Vagina (tissue), 2 donors: ENCODE data around the gene KBTBD3. TPM values are rescaled to one million over a fixed set of nuclear protein-coding genes. Genes with fewer than 3 reads are reported as not detected.

Source experiments
- DNase-seq, 2 donors: peaks; one replicate each; pipeline ENCODE4 v3.0.0-alpha.2; 2017; ENCODE audit errors: extremely low spot score in 2 of 2
- H3K27ac ChIP-seq: fragments of 200-600 bp; sonication (generic); one replicate; pipeline ENCODE4 v1.5.1; 2019
- H3K27me3 ChIP-seq: fragments of 200-600 bp; sonication (generic); one replicate; pipeline ENCODE4 v1.5.1; 2019
- H3K36me3 ChIP-seq, 2 donors: fragments of 200-600 bp; sonication (generic); one replicate each; pipeline ENCODE4 v1.5.1; 2017 to 2019
- H3K4me1 ChIP-seq: fragments of 200-600 bp; sonication (generic); one replicate; pipeline ENCODE4 v1.5.1; 2019
- H3K4me3 ChIP-seq, 2 donors: fragments of 200-600 bp; sonication (generic); 1 replicate in 1 of 2; 2 replicates in 1 of 2; pipeline ENCODE4 v1.5.1; 2016 to 2019
- H3K9me3 ChIP-seq: fragments of 200-600 bp; sonication (generic); one replicate; pipeline ENCODE4 v1.5.1; 2019
- CTCF ChIP-seq, 3 experiments: fragments of 450-650 bp in 2 of 3; fragments of 200-600 bp in 1 of 3; sonication (generic) in 1 of 3; IDR thresholded peaks; one replicate each; pipeline ENCODE4 v1.5.1; 2017 to 2019; ENCODE audit warnings: antibody characterized with exemption in 3 of 3, mild to moderate bottlenecking in 2 of 3, moderate library complexity in 2 of 3
- POLR2A ChIP-seq, 2 donors: fragments of 450-650 bp; IDR thresholded peaks; one replicate each; pipeline ENCODE4 v1.6.1; 2017; ENCODE audit warnings: antibody characterized with exemption in 2 of 2, mild to moderate bottlenecking in 2 of 2, moderate library complexity in 2 of 2
- POLR2AphosphoS5 ChIP-seq, 2 donors: sonication (generic); formaldehyde crosslinking; IDR thresholded peaks; one replicate each; pipeline ENCODE4 v1.9.0; 2017; ENCODE audit warnings: antibody characterized with exemption in 2 of 2, mild to moderate bottlenecking in 2 of 2, low read depth in 1 of 2; ENCODE audit not compliant: insufficient read depth in 1 of 2
- intact Hi-C: fragments of 100-400 bp; cut with DNase I; formaldehyde crosslinking; loops from one replicate; pipeline ENCODE4 v1.15.1; 2023
- total RNA-seq: library from RNA; depleted of rRNA; stranded (reverse); fragments of >200 nt; gene quantifications from one replicate; pipeline ENCODE4 v1.2.3, GENCODE V29; 2016

KBTBD3 gene
- total RNA-seq, 1 donor from 2014 or later: 3.2 TPM

- DNase-seq: no peak
- Histone ChIP-seq H3K27ac (no peak overlapping the region), H3K36me3 (no peaks in the 10 kb centered on the region), H3K27me3 (no peaks in the 10 kb centered on the region), H3K4me3 (no peak overlapping the region), H3K4me1 (no peaks in the 10 kb centered on the region), H3K9me3 (no peaks in the 10 kb centered on the region)
- intact Hi-C loops: no loop called here
- TF ChIP-seq POLR2AphosphoS5 (IDR thresholded peaks at IDR 0.05; ENCODE audit: insufficient read depth in 1 of 2, low read depth in 1 of 2) (no peak), CTCF (IDR thresholded peaks at IDR 0.05) (no peak), POLR2A (IDR thresholded peaks at IDR 0.05) (no peak)
Measured at GRCh38 chr11:106031936-106032335, 45.2 kb downstream of the KBTBD3 start.

GRCh38 chr11:106031202-106031810 is 45.8 kb downstream of the KBTBD3 start:
- no peak overlapping the region for H3K27ac ChIP-seq
- TF ChIP-seq CTCF (IDR thresholded peaks at IDR 0.05) (no peak), POLR2A (IDR thresholded peaks at IDR 0.05) (no peak), POLR2AphosphoS5 (IDR thresholded peaks at IDR 0.05; ENCODE audit: insufficient read depth in 1 of 2, low read depth in 1 of 2) (no peak)
- H3K36me3 ChIP-seq: no peaks in the 10 kb centered on the region
- no peak for DNase-seq
- H3K4me1 ChIP-seq: no peaks in the 10 kb centered on the region
- intact Hi-C loops: no loop called here
- H3K27me3 ChIP-seq: no peaks in the 10 kb centered on the region
- no peak overlapping the region for H3K4me3 ChIP-seq
- H3K9me3 ChIP-seq: no peaks in the 10 kb centered on the region

GRCh38 chr11:106030609-106031008 is 46.5 kb downstream of the KBTBD3 start:
- no peak for TF ChIP-seq CTCF (IDR thresholded peaks at IDR 0.05)
- no peak for TF ChIP-seq POLR2A (IDR thresholded peaks at IDR 0.05)
- no peak for TF ChIP-seq POLR2AphosphoS5 (IDR thresholded peaks at IDR 0.05; ENCODE audit: insufficient read depth in 1 of 2, low read depth in 1 of 2)
- Histone ChIP-seq H3K27ac (no peak overlapping the region), H3K4me3 (no peak overlapping the region), H3K36me3 (no peaks in the 10 kb centered on the region), H3K9me3 (no peaks in the 10 kb centered on the region), H3K27me3 (no peaks in the 10 kb centered on the region), H3K4me1 (no peaks in the 10 kb centered on the region)
- intact Hi-C loops: no loop called here
- no peak for DNase-seq

- no peaks in the 10 kb centered on the region for H3K27me3 ChIP-seq
- H3K9me3 ChIP-seq: no peaks in the 10 kb centered on the region
- intact Hi-C loops: no loop called here
- H3K27ac ChIP-seq: peak overlapping the region; percentile 80
- peaks cover 26% of the 10 kb centered on the region for H3K4me1 ChIP-seq
- DNase-seq: no peak
- peak overlapping the region; percentile 79 to 86 for H3K4me3 ChIP-seq
- no peaks in the 10 kb centered on the region for H3K36me3 ChIP-seq
- TF ChIP-seq POLR2AphosphoS5 (IDR thresholded peaks at IDR 0.05; ENCODE audit: insufficient read depth in 1 of 2, low read depth in 1 of 2) (no peak), CTCF (IDR thresholded peaks at IDR 0.05) (no peak), POLR2A (IDR thresholded peaks at IDR 0.05) (no peak)
Measured at GRCh38 chr11:106022795-106023275, 54.3 kb downstream of the KBTBD3 start.
